ENCODE data around the gene LECT2.
A peak's percentile ranks its signal among the peaks of the same experiment; 100 is the strongest.

Gene LECT2

GRCh38 chr5:135954899-135955298 is at the start of gene LECT2:
LECT2 (minus strand) TSS chr5:135954983; CDS start chr5:135954833, 150 bp downstream.
- no peak within 1 kb of the TSS for H3K4me3 ChIP-seq (ENCODE audit: low read depth, low read length)
- TF ChIP-seq POLR2A (IDR thresholded peaks at IDR 0.05; ENCODE audit: extremely low read depth, insufficient read length) (no peak), MYC (IDR thresholded peaks at IDR 0.05; ENCODE audit: low read depth, low read length) (no peak), MAX (IDR thresholded peaks at IDR 0.05; ENCODE audit: low read depth, low read length) (no peak), CTCF (IDR thresholded peaks at IDR 0.05; ENCODE audit: low read depth, low read length) (no peak)
- DNase-seq (ENCODE audit: low read depth) = no peak

- no peak for DNase-seq (ENCODE audit: low read depth)
- no peak overlapping the region for H3K4me3 ChIP-seq (ENCODE audit: low read depth, low read length)
- TF ChIP-seq MAX (IDR thresholded peaks at IDR 0.05; ENCODE audit: low read depth, low read length) (no peak), CTCF (IDR thresholded peaks at IDR 0.05; ENCODE audit: low read depth, low read length) (no peak), POLR2A (IDR thresholded peaks at IDR 0.05; ENCODE audit: extremely low read depth, insufficient read length) (no peak), MYC (IDR thresholded peaks at IDR 0.05; ENCODE audit: low read depth, low read length) (no peak)
Observed at GRCh38 chr5:136004436-136004835, 49.7 kb upstream of the LECT2 start.

- no peak for TF ChIP-seq MAX (IDR thresholded peaks at IDR 0.05; ENCODE audit: low read depth, low read length)
- no peak for TF ChIP-seq MYC (IDR thresholded peaks at IDR 0.05; ENCODE audit: low read depth, low read length)
- no peak for TF ChIP-seq CTCF (IDR thresholded peaks at IDR 0.05; ENCODE audit: low read depth, low read length)
- TF ChIP-seq POLR2A (IDR thresholded peaks at IDR 0.05; ENCODE audit: extremely low read depth, insufficient read length) = no peak
- H3K4me3 ChIP-seq (ENCODE audit: low read depth, low read length) = no peak overlapping the region
- peak; percentile 85 for DNase-seq (ENCODE audit: low read depth)
Observed at GRCh38 chr5:136001466-136001981, 46.7 kb upstream of the LECT2 start.

- no peak overlapping the region for H3K4me3 ChIP-seq (ENCODE audit: low read depth, low read length)
- TF ChIP-seq MAX (IDR thresholded peaks at IDR 0.05; ENCODE audit: low read depth, low read length) = no peak
- TF ChIP-seq CTCF (IDR thresholded peaks at IDR 0.05; ENCODE audit: low read depth, low read length) = no peak
- TF ChIP-seq POLR2A (IDR thresholded peaks at IDR 0.05; ENCODE audit: extremely low read depth, insufficient read length) = no peak
- no peak for TF ChIP-seq MYC (IDR thresholded peaks at IDR 0.05; ENCODE audit: low read depth, low read length)
- peak; percentile 57 for DNase-seq (ENCODE audit: low read depth)
Observed at GRCh38 chr5:136000932-136001331, 46.1 kb upstream of the LECT2 start.

GRCh38 chr5:136000147-136000546 is 45.4 kb upstream of the LECT2 start:
- TF ChIP-seq MYC (IDR thresholded peaks at IDR 0.05; ENCODE audit: low read depth, low read length) = no peak
- no peak for TF ChIP-seq POLR2A (IDR thresholded peaks at IDR 0.05; ENCODE audit: extremely low read depth, insufficient read length)

GRCh38 chr5:135999406-136000139 is 44.8 kb upstream of the LECT2 start:
- peak; percentile 92 for DNase-seq (ENCODE audit: low read depth)
- peak; percentile 48; the same call in 1 of the 2 replicates for TF ChIP-seq MYC (IDR thresholded peaks at IDR 0.05; ENCODE audit: low read depth, low read length)
- peak; percentile 30 for TF ChIP-seq MAX (IDR thresholded peaks at IDR 0.05; ENCODE audit: low read depth, low read length)
- no peak for TF ChIP-seq POLR2A (IDR thresholded peaks at IDR 0.05; ENCODE audit: extremely low read depth, insufficient read length)
- no peak for TF ChIP-seq CTCF (IDR thresholded peaks at IDR 0.05; ENCODE audit: low read depth, low read length)
- H3K4me3 ChIP-seq (ENCODE audit: low read depth, low read length) = no peak overlapping the region

More at GRCh38 chr5:136000147-136000546, 45.4 kb upstream of the LECT2 start:
- DNase-seq (ENCODE audit: low read depth) = no peak
- H3K4me3 ChIP-seq (ENCODE audit: low read depth, low read length) = no peak overlapping the region
